ENCODE results near the gene ANXA4. TPM values are rescaled to one million over a fixed set of nuclear protein-coding genes. Genes with fewer than 3 reads are reported as not detected.
"Not testable (repeated sequence)": the region's sequence is repeated elsewhere in the genome, so short reads cannot be mapped to it uniquely, and the experiment has no call there.

ANXA4 gene
- total RNA-seq, 2 experiments from 2014 or later, result 21.4 to 23.9 TPM

- intact Hi-C loops (cut with micrococcal nuclease), result loop anchor here (1.0 to 5.0 kb wide), 15 partner anchors 12 to 464 kb away; partner anchors contain the start of genes ANXA4, GFPT1, NFU1 and PCBP1
- peak; percentile 99 for DNase-seq
- H3K4me1 Mint-ChIP-seq (ENCODE audit: low read depth), result peaks cover 51% of the 10 kb centered on the region
- H3K36me3 Mint-ChIP-seq (ENCODE audit: low read depth), result peaks cover 13% of the 10 kb centered on the region
- H3K4me3 Mint-ChIP-seq, result peak within 1 kb of the TSS; percentile 94
- H3K27ac Mint-ChIP-seq, result peak within 1 kb of the TSS; percentile 88
- H3K9me3 Mint-ChIP-seq, result no peaks in the 10 kb centered on the region
- CTCF ChIA-PET, result interaction anchor here (3.1 to 3.3 kb wide), 2 partner anchors 12 to 104 kb away, joined by 19 to 20 read pairs; no protein-coding TSS in a partner anchor
- no peaks in the 10 kb centered on the region for H3K27me3 Mint-ChIP-seq (ENCODE audit: low read depth)
Observed at GRCh38 chr2:69829256-69830044, 87.5 kb downstream of the ANXA4 start, which contains the start of gene GMCL1. TSS of gene GMCL1 (plus strand) at chr2:69829660. CDS start at chr2:69829893, 233 bp downstream.

DNA sequence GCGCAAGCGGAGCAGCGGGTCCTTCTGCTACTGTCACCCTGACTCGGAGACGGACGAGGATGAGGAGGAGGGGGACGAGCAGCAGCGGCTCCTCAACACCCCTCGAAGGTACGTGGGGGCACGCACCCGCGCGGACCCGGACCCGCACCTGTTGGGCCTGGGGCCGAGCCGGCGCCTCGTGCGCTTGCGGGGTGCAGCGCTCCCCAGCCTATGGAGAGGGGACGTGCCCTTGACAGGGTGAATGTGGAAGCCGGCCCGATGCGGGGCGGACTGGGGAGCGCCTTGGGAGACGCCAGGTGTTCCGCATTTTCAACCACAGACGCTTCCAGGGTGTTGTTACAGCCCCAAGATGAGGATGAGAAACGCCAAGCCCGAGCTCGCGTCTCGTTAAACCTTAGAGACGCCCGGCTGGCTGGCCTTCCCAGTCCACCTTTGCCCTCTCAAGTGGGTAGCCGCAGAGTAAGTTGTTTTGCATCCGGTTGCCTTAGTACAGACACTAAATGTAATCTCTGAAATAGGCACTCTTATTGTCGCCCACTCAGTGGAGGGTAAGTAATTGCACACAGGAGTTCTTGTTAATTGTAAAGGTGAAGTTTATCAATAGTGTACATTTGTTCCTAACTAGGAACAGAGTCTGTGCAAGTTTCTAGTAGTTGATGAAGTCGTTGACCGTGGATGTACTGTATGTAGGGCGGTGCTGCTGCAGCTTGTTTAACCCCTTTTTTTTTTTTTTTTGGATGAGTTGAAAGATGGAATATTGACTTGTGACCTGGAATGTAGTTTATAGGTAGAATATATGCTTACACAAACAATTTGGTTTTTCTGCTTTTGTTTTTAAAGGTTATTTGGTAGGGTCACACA lies 88.3 kb downstream of the ANXA4 start:
- Mint-ChIP-seq H3K4me1 (ENCODE audit: low read depth) (peaks cover 57% of the 10 kb centered on the region), H3K27ac (peak overlapping the region; percentile 2), H3K27me3 (ENCODE audit: low read depth) (no peaks in the 10 kb centered on the region), H3K36me3 (ENCODE audit: low read depth) (peaks cover 14% of the 10 kb centered on the region), H3K9me3 (no peaks in the 10 kb centered on the region), H3K4me3 (peak overlapping the region; percentile 94)
- intact Hi-C loops (cut with micrococcal nuclease), result no loop called here
- DNase-seq, result peak; percentile 58
- CTCF ChIA-PET, result no interaction called here

GRCh38 chr2:69830906-69831241 lies 88.9 kb downstream of the ANXA4 start:
- Mint-ChIP-seq H3K4me3 (peak overlapping the region; percentile 94), H3K4me1 (ENCODE audit: low read depth) (peaks cover 60% of the 10 kb centered on the region), H3K36me3 (ENCODE audit: low read depth) (peaks cover 14% of the 10 kb centered on the region)
- H3K27me3 Mint-ChIP-seq (ENCODE audit: low read depth); H3K9me3 Mint-ChIP-seq; intact Hi-C loops (cut with micrococcal nuclease); CTCF ChIA-PET; H3K27ac Mint-ChIP-seq: not testable (repeated sequence)
- peak; percentile 8 for DNase-seq

DNA sequence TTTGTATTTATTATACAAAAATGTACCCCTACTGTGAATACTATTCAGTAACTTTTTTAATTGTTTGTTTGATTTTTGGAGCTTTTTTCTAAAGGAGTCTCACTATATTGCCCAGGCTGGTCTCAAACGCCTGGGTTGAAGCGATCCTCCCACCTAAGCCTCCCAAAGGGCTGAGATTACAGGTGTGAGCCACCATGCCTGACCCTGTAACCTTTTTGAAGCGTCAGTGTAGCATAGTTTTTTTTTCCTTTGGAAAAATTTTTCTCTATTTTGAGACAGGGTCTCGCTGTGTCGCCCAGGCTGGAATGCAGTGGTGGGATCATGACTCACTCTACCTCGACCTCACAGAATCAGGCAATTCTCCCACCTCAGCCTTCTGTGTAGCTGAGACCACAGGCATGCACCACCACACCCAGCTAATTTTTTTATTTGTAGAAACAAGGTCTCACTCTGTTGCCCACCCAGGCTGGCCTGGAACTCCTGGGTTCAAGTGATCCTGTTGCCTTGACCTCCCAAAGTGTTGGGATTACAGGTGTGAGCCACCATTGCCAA lies 89.5 kb downstream of the ANXA4 start:
- Mint-ChIP-seq H3K4me1 (ENCODE audit: low read depth) (peaks cover 64% of the 10 kb centered on the region), H3K4me3 (peak overlapping the region; percentile 36), H3K36me3 (ENCODE audit: low read depth) (peaks cover 14% of the 10 kb centered on the region), H3K27me3 (ENCODE audit: low read depth) (no peaks in the 10 kb centered on the region), H3K9me3 (no peaks in the 10 kb centered on the region), H3K27ac (no peak overlapping the region)
- CTCF ChIA-PET, result no interaction called here
- no peak for DNase-seq
- intact Hi-C loops (cut with micrococcal nuclease), result no loop called here

DNA sequence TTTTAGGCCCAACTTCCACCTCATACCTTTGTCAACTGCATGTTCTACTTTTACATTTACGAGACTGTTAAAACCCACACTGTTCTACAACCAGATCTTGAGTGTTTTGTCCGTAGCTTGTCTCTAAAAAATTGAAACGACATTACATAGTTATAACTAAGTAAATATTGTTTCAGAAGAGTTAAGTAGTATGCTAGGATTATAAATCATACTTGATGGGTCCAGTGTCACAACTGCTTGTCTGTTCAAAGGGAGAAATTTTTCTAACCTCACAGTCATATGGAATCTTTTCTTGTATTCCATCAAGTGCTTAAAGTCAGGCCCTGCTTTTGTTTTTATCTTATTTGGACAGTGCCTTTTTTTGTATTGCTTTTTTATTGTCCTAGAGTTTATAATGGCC lies 91.8 kb downstream of the ANXA4 start:
- CTCF ChIA-PET, result no interaction called here
- Mint-ChIP-seq H3K4me3 (no peak overlapping the region), H3K36me3 (ENCODE audit: low read depth) (peaks cover 14% of the 10 kb centered on the region), H3K4me1 (ENCODE audit: low read depth) (peaks cover 57% of the 10 kb centered on the region), H3K9me3 (no peaks in the 10 kb centered on the region), H3K27ac (no peak overlapping the region), H3K27me3 (ENCODE audit: low read depth) (no peaks in the 10 kb centered on the region)
- no peak for DNase-seq
- intact Hi-C loops (cut with micrococcal nuclease), result no loop called here

GRCh38 chr2:69835666-69836065 lies 93.7 kb downstream of the ANXA4 start:
- Mint-ChIP-seq H3K27me3 (ENCODE audit: low read depth) (no peaks in the 10 kb centered on the region), H3K36me3 (ENCODE audit: low read depth) (peaks cover 14% of the 10 kb centered on the region), H3K27ac (no peak overlapping the region), H3K9me3 (no peaks in the 10 kb centered on the region), H3K4me1 (ENCODE audit: low read depth) (peaks cover 53% of the 10 kb centered on the region), H3K4me3 (no peak overlapping the region)
- intact Hi-C loops (cut with micrococcal nuclease), result no loop called here
- DNase-seq, result no peak
- CTCF ChIA-PET, result interaction anchor here (0.6 to 1.0 kb wide), 3 partner anchors 15 to 177 kb away, joined by 3 read pairs; no protein-coding TSS in a partner anchor

GRCh38 chr2:69836316-69836715 lies 94.4 kb downstream of the ANXA4 start:
- Mint-ChIP-seq H3K36me3 (ENCODE audit: low read depth) (peaks cover 14% of the 10 kb centered on the region), H3K27ac (no peak overlapping the region), H3K9me3 (no peaks in the 10 kb centered on the region), H3K4me3 (no peak overlapping the region), H3K4me1 (ENCODE audit: low read depth) (peaks cover 48% of the 10 kb centered on the region), H3K27me3 (ENCODE audit: low read depth) (no peaks in the 10 kb centered on the region)
- DNase-seq, result no peak
- intact Hi-C loops (cut with micrococcal nuclease), result no loop called here
- CTCF ChIA-PET, result interaction anchor here (0.6 to 1.0 kb wide), 4 partner anchors 16 to 425 kb away, joined by 3 read pairs; no protein-coding TSS in a partner anchor

DNA sequence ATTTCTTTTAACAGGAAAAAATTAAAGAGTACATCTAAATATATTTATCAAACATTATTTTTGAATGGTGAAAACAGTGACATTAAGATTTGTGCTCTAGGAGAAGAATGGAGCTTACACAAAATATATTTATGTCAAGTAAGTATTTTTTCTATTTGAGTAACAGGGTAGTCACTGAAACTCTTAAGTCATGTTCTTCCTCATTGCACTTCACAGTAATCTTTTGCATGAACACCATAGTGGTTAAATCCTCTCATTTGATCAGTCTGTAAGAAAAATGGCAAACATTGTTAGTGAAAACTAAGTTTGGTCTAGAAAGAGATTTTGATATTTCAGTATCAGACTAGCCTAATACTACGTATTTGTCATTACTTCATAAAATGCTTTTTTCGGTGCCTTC lies 95.6 kb downstream of the ANXA4 start:
- CTCF ChIA-PET, result interaction anchor here (1.0 kb wide), 1 partner anchor 113 kb away, joined by 3 read pairs; no protein-coding TSS in a partner anchor

GRCh38 chr2:69843993-69844392 lies 102.1 kb downstream of the ANXA4 start:
- intact Hi-C loops (cut with micrococcal nuclease), result no loop called here
- peaks cover 15% of the 10 kb centered on the region for H3K36me3 Mint-ChIP-seq (ENCODE audit: low read depth)

More for the DNA sequence above, 95.6 kb downstream of the ANXA4 start:
- H3K36me3 Mint-ChIP-seq (ENCODE audit: low read depth), result peaks cover 12% of the 10 kb centered on the region
- H3K9me3 Mint-ChIP-seq, result no peaks in the 10 kb centered on the region
- no peak overlapping the region for H3K27ac Mint-ChIP-seq
- no peaks in the 10 kb centered on the region for H3K27me3 Mint-ChIP-seq (ENCODE audit: low read depth)
- intact Hi-C loops (cut with micrococcal nuclease), result no loop called here
- H3K4me1 Mint-ChIP-seq (ENCODE audit: low read depth), result peaks cover 37% of the 10 kb centered on the region
- no peak for DNase-seq
- no peak overlapping the region for H3K4me3 Mint-ChIP-seq

GRCh38 chr2:69844560-69844959 lies 102.6 kb downstream of the ANXA4 start:
- H3K27ac Mint-ChIP-seq, result no peak overlapping the region
- H3K4me3 Mint-ChIP-seq, result no peak overlapping the region
- H3K4me1 Mint-ChIP-seq (ENCODE audit: low read depth), result peaks cover 4% of the 10 kb centered on the region
- intact Hi-C loops (cut with micrococcal nuclease), result no loop called here
- peaks cover 14% of the 10 kb centered on the region for H3K36me3 Mint-ChIP-seq (ENCODE audit: low read depth)
- no peaks in the 10 kb centered on the region for H3K27me3 Mint-ChIP-seq (ENCODE audit: low read depth)
- DNase-seq, result no peak
- H3K9me3 Mint-ChIP-seq, result no peaks in the 10 kb centered on the region
- CTCF ChIA-PET, result no interaction called here

More at GRCh38 chr2:69843993-69844392, 102.1 kb downstream of the ANXA4 start:
- CTCF ChIA-PET, result interaction anchor here (2.2 kb wide), 1 partner anchor 119 kb away, joined by 7 read pairs; no protein-coding TSS in a partner anchor
- Mint-ChIP-seq H3K4me1 (ENCODE audit: low read depth) (peaks cover 4% of the 10 kb centered on the region), H3K9me3 (no peaks in the 10 kb centered on the region), H3K4me3 (no peak overlapping the region), H3K27me3 (ENCODE audit: low read depth) (no peaks in the 10 kb centered on the region), H3K27ac (no peak overlapping the region)
- DNase-seq, result no peak

- intact Hi-C loops (cut with micrococcal nuclease), result no loop called here
- Mint-ChIP-seq H3K4me1 (ENCODE audit: low read depth) (peaks cover 4% of the 10 kb centered on the region), H3K4me3 (no peak overlapping the region), H3K36me3 (ENCODE audit: low read depth) (peaks cover 17% of the 10 kb centered on the region), H3K27me3 (ENCODE audit: low read depth) (no peaks in the 10 kb centered on the region), H3K27ac (no peak overlapping the region), H3K9me3 (no peaks in the 10 kb centered on the region)
- CTCF ChIA-PET, result interaction anchor here (0.7 kb wide), 1 partner anchor 1102 kb away, joined by 5 read pairs; no protein-coding TSS in a partner anchor
- no peak for DNase-seq
Observed at GRCh38 chr2:69846182-69847067, 104.5 kb downstream of the ANXA4 start.
